HEK293 (cell line): ENCODE results near the gene GM2A.

ENCODE experiments used
- CTCF ChIP-seq: fragments of 450-650 bp; formaldehyde crosslinking; IDR thresholded peaks from 2 replicates; pipeline ENCODE4 v1.5.1; 2016; ENCODE audit warnings: missing biosample characterization, missing genetic modification characterization
- ZNF174 ChIP-seq: fragments of 450-650 bp; formaldehyde crosslinking; IDR thresholded peaks from 2 replicates; pipeline ENCODE4 v1.5.0; 2017; ENCODE audit warnings: missing biosample characterization, mild to moderate bottlenecking, missing genetic modification characterization
- ZNF701 ChIP-seq: fragments of 450-650 bp; formaldehyde crosslinking; IDR thresholded peaks from 2 replicates; pipeline ENCODE4 v1.5.1; 2016; ENCODE audit warnings: missing biosample characterization, missing genetic modification characterization
- ZNF830 ChIP-seq: fragments of 450-650 bp; IDR thresholded peaks from 2 replicates; pipeline ENCODE4 v1.5.0; 2018; ENCODE audit warnings: missing biosample characterization, missing genetic modification characterization, low read depth, mild to moderate bottlenecking, moderate library complexity

DNA sequence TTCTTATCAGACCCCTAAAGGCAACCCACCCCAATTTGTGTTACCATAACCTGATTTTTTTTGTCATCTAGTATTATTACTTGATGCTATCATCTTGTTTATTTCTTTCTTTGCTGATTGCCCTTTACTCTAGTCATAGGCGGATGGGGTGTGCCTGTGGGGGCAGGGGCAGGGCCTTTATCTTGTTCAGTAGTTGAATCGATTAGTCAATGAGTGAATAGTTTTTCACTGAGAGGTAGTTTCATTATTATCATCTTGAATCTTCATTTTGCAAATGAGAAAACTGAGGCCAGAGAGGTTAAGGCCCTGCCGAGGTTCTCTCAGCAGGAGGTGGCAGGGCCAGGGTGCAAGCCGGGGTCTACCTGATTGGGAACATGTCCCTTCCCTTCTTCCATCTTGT is 9.4 kb upstream of the GM2A start:
- TF ChIP-seq ZNF701 (tag by site-specific recombination), result no peak
- no peak for TF ChIP-seq CTCF (tag by site-specific recombination)
- TF ChIP-seq ZNF174, result no peak
- no peak for TF ChIP-seq ZNF830
